ENCODE data around the gene LRRFIP1.

Gene LRRFIP1

GRCh38 chr2:237736783-237737182, 109.4 kb downstream of the LRRFIP1 start:
- Histone ChIP-seq H3K9me2 (replicated peaks; ENCODE audit: control insufficient read depth, low read length) (no peaks in the 10 kb centered on the region), H3K27ac (ENCODE audit: low read depth, low read length) (no peak overlapping the region), H3K79me2 (ENCODE audit: control insufficient read depth, low read length) (peaks cover 57% of the 10 kb centered on the region), H4K20me1 (ENCODE audit: control insufficient read depth, insufficient read depth, low read depth, low read length) (no peaks in the 10 kb centered on the region; the same call in 1 of the 2 replicates), H3K9me3 (ENCODE audit: control insufficient read depth, insufficient read depth, low read length) (no peaks in the 10 kb centered on the region), H3K4me3 (ENCODE audit: low read length) (no peak overlapping the region), H3F3A (ENCODE audit: control insufficient read depth, insufficient read depth) (no peaks in the 10 kb centered on the region), H3K4me1 (ENCODE audit: control insufficient read depth, low read length) (no peaks in the 10 kb centered on the region), H3K27me3 (ENCODE audit: control insufficient read depth, low read length) (no peaks in the 10 kb centered on the region), H3K36me3 (ENCODE audit: control insufficient read depth, low read length) (peaks cover 37% of the 10 kb centered on the region), H3K4me2 (ENCODE audit: low read length) (no peak overlapping the region)
- TF ChIP-seq CTCF (IDR thresholded peaks at IDR 0.05; ENCODE audit: low read depth, low read length, poor library complexity, severe bottlenecking) = no peak
- TF ChIP-seq EZH2phosphoT487 (IDR thresholded peaks at IDR 0.05; ENCODE audit: borderline replicate concordance, low read length) = no peak

- no peaks in the 10 kb centered on the region for H3K4me1 ChIP-seq (ENCODE audit: control insufficient read depth, low read length)
- H3K27me3 ChIP-seq (ENCODE audit: control insufficient read depth, low read length) = no peaks in the 10 kb centered on the region
- no peaks in the 10 kb centered on the region for H3F3A ChIP-seq (ENCODE audit: control insufficient read depth, insufficient read depth)
- no peak overlapping the region for H3K4me2 ChIP-seq (ENCODE audit: low read length)
- H3K36me3 ChIP-seq (ENCODE audit: control insufficient read depth, low read length) = peaks cover 37% of the 10 kb centered on the region
- no peaks in the 10 kb centered on the region; the same call in 1 of the 2 replicates for H4K20me1 ChIP-seq (ENCODE audit: control insufficient read depth, insufficient read depth, low read depth, low read length)
- no peaks in the 10 kb centered on the region for H3K9me2 ChIP-seq (replicated peaks; ENCODE audit: control insufficient read depth, low read length)
- no peak overlapping the region for H3K27ac ChIP-seq (ENCODE audit: low read depth, low read length)
- peaks cover 55% of the 10 kb centered on the region for H3K79me2 ChIP-seq (ENCODE audit: control insufficient read depth, low read length)
- no peak for TF ChIP-seq EZH2phosphoT487 (IDR thresholded peaks at IDR 0.05; ENCODE audit: borderline replicate concordance, low read length)
- no peak for TF ChIP-seq CTCF (IDR thresholded peaks at IDR 0.05; ENCODE audit: low read depth, low read length, poor library complexity, severe bottlenecking)
- no peaks in the 10 kb centered on the region for H3K9me3 ChIP-seq (ENCODE audit: control insufficient read depth, insufficient read depth, low read length)
- H3K4me3 ChIP-seq (ENCODE audit: low read length) = no peak overlapping the region
Observed at GRCh38 chr2:237737196-237737865, 109.9 kb downstream of the LRRFIP1 start.

GRCh38 chr2:237738255-237738654, 110.9 kb downstream of the LRRFIP1 start:
- no peaks in the 10 kb centered on the region for H3K9me2 ChIP-seq (replicated peaks; ENCODE audit: control insufficient read depth, low read length)
- no peak overlapping the region for H3K4me2 ChIP-seq (ENCODE audit: low read length)
- H3K36me3 ChIP-seq (ENCODE audit: control insufficient read depth, low read length) = peaks cover 33% of the 10 kb centered on the region
- H3K79me2 ChIP-seq (ENCODE audit: control insufficient read depth, low read length) = peaks cover 50% of the 10 kb centered on the region
- no peaks in the 10 kb centered on the region for H3K4me1 ChIP-seq (ENCODE audit: control insufficient read depth, low read length)
- no peaks in the 10 kb centered on the region for H3F3A ChIP-seq (ENCODE audit: control insufficient read depth, insufficient read depth)
- no peaks in the 10 kb centered on the region for H3K9me3 ChIP-seq (ENCODE audit: control insufficient read depth, insufficient read depth, low read length)
- TF ChIP-seq EZH2phosphoT487 (IDR thresholded peaks at IDR 0.05; ENCODE audit: borderline replicate concordance, low read length) (no peak), CTCF (IDR thresholded peaks at IDR 0.05; ENCODE audit: low read depth, low read length, poor library complexity, severe bottlenecking) (no peak)
- no peak overlapping the region for H3K4me3 ChIP-seq (ENCODE audit: low read length)
- H3K27ac ChIP-seq (ENCODE audit: low read depth, low read length) = no peak overlapping the region
- no peaks in the 10 kb centered on the region for H4K20me1 ChIP-seq (ENCODE audit: control insufficient read depth, insufficient read depth, low read depth, low read length)
- H3K27me3 ChIP-seq (ENCODE audit: control insufficient read depth, low read length) = no peaks in the 10 kb centered on the region
